GM19099 (cell line): Measurements from ENCODE around the gene KPNA4.
A peak's percentile ranks its signal among the peaks of the same experiment; 100 is the strongest.

Experiments used
- POLR2A ChIP-seq: IDR thresholded peaks from 3 replicates; pipeline ENCODE4 v1.6.1; 2011; ENCODE audit warnings: low read depth; ENCODE audit not compliant: insufficient read length; ENCODE audit errors: extremely low read depth

Gene KPNA4, protein sequence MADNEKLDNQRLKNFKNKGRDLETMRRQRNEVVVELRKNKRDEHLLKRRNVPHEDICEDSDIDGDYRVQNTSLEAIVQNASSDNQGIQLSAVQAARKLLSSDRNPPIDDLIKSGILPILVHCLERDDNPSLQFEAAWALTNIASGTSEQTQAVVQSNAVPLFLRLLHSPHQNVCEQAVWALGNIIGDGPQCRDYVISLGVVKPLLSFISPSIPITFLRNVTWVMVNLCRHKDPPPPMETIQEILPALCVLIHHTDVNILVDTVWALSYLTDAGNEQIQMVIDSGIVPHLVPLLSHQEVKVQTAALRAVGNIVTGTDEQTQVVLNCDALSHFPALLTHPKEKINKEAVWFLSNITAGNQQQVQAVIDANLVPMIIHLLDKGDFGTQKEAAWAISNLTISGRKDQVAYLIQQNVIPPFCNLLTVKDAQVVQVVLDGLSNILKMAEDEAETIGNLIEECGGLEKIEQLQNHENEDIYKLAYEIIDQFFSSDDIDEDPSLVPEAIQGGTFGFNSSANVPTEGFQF

GRCh38 chr3:160565442-160566403, at the start of gene KPNA4:
Gene KPNA4, minus strand, starts transcription at chr3:160565571. Its CDS starts 289 bp downstream, at chr3:160565282.
- peak; percentile 87 for TF ChIP-seq POLR2A

GRCh38 chr3:160613661-160614060, 48.3 kb upstream of the KPNA4 start:
- TF ChIP-seq POLR2A: no peak

DNA sequence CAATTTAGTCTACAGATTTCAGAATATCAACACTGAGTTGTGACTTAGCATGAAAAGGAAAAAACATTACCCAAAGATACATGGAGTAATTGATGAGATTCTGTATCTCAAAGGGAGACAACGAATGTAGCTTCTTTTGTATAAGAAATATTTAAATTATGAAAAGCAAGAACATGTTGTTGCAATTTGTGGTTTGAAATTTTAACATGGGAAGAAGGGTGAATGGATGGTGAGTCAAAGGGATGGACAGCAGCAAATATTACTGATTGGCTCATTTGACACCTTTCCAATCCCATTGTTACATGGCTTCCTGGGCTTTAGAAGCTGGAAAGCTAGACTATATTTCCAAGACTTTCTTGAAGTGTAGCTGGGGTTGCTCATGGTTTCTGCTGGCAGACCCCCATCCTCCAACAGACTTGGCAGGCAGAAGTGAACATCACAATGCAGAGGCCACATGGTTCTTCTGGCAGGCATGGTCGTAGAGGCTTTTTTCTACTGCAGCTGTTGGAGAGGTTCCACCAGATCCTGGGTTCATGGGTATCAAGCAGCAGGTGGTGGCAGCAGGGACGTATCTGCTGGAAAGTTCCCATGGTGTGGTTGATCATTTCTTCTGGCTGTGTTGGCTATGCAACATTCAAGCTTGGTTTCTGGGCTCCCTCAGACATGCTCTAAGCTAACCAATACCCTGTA, 47.2 kb upstream of the KPNA4 start:
- TF ChIP-seq POLR2A: no peak

DNA sequence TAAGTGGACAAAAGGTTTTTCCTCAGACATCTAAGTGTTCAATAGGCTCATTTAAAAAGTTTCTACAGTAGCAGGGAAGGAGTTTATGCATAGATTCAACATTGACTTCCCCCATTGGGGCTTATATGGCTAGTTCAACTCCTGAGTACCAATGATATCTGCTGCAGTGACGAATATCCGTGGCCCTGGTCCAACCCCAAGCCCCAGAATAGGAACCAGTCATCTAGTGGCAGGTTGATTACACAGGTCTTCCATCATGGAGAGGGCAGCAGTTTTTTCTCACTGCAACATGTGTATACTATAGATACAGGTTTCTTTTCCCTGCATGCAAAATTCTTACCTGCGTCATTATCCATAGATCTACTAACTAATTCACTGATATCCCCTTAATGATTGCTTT, 45.8 kb upstream of the KPNA4 start:
- no peak for TF ChIP-seq POLR2A

DNA sequence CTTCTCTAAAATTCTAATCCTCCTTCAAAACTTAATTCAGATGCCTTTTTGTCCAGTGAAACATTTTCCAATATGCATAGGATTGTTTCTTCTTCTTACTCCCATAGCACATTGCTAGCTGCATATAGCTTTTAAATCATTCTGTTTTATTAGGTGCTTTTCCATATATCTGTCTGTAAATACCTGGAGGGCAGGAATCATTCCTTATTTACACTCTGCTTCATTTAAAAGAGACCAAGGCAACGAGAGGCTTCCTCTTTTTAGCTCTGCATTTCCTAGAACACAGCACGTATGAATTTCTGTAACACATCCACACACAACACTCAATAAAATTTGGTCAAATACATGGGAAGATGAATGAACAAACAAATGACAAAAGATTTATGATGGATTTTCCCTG, 43.5 kb upstream of the KPNA4 start:
- no peak for TF ChIP-seq POLR2A

GRCh38 chr3:160607826-160608225, 42.5 kb upstream of the KPNA4 start:
- no peak for TF ChIP-seq POLR2A

GRCh38 chr3:160605315-160605714, 39.9 kb upstream of the KPNA4 start:
- TF ChIP-seq POLR2A: no peak

GRCh38 chr3:160602259-160602658, 36.9 kb upstream of the KPNA4 start:
- TF ChIP-seq POLR2A: no peak

DNA sequence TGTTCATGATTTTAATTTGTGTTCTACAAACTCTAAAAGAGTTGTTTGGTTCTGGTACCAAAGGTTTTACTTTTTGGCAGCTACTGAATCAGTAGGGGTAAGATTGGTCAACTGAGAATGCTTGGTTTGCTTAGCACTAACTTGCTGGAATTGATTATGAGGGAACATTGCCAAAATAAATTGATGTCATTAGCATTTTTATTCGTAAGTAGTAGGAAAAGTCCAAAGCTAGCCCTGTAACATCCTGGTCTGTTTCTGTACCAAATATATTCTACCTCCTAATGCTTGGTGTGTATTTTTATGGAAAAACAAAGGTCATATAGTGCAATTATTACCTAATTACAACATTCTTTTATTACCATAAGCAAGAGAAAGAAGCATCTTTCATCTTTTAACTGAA, 35.9 kb upstream of the KPNA4 start:
- TF ChIP-seq POLR2A: no peak

DNA sequence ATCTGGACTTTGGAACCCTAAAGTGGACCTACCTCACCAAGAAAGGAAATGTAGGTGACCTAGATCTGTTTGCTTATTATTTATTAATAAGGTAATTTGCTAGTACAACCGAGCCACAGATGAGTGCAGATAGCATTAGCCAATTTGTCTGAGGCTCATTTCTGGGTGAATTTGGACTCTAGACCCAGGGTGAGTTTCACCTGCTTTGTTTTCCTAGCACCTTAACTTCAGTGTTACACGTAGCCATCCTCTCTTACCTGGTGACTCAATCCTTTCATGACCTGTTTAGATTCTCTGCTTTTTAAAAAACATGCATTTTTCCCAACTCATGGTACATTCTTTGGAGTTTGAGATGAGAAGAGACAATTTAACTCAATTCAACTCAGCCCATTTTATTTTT, 33.5 kb upstream of the KPNA4 start:
- no peak for TF ChIP-seq POLR2A

GRCh38 chr3:160588023-160588422, 22.7 kb upstream of the KPNA4 start:
- TF ChIP-seq POLR2A: no peak

DNA sequence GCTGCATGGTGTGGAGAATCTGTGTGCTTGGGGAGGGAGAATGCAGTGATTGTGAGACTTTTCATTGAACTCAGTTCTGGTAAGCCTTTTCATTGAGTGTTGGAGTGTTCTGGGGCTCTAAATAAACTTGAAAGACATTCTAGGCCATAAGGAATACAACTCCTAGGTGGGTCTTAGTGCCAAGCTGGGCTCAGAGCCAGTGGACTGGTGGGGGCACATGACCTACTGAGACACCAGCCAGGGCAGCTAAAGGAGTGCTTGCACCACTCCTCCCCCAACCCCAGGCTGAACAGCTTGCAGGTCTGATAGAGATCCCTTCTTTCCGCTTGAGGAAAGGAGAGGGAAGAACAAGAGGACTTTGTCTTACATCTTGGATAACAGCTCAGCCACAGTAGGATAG, 21.7 kb upstream of the KPNA4 start:
- TF ChIP-seq POLR2A: no peak

DNA sequence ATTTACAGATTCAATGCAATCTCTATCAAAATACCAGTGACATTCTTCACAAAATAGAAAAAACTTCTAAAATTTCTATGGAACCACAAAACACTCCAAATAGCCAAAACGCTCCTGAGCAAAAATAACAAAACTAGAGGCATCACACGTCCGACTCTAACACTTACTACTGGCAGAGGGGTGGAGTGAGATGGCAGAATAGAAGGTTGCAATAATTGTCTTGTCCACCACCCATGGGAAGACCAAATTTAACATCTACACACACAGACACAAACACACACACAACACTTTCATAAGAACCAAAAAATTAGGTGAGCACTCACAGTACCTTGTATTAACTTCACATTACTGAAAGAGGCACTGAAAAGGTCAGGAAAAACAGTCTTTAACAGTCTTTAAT, 21.3 kb upstream of the KPNA4 start:
- no peak for TF ChIP-seq POLR2A

DNA sequence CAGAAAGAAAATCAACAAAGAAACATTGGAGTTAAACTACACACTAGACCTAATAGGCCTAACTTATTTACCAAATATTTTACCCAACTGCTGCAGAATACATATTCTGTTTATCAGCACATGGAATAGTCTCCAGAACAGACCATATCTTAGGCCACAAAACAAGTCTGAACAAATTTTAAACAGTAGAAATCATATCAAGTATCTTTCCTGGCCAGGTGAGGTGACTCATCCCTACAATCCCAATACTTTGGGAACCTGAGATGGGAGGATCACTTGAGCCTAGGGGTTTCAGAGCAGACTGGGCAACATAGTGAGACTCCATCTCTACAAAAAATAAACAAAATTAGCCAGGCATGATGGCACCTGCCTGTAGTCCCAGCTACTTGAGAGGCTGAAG, 18.1 kb upstream of the KPNA4 start:
- no peak for TF ChIP-seq POLR2A

- TF ChIP-seq POLR2A: no peak
These were observed 15.6 kb upstream of the KPNA4 start for GRCh38 chr3:160580938-160581337.
